ENCODE measurements around the gene XKR3.
"Not testable (repeated sequence)": the region's sequence is repeated elsewhere in the genome, so short reads cannot be mapped to it uniquely, and the experiment has no call there.

The XKR3 gene

DNA sequence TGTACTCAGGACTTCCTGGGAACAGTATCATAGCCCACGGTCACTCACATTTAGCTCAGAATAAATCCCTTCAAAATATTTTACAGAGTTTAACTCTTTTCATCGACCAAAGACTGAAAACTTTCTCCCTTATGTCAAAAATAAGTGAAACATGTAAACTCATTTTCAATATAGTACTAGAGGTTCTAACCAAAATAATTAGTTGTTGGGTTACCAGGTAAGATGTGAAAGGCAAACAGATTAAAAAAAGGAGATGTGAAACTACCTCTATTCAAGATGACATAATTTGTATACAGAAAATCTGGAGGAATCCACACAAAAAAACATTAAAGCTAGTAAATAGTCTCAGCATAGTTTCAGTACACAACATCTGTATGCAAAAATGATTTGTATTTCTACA is 20.3 kb downstream of the XKR3 start:
- DNase-seq: no peak

DNA sequence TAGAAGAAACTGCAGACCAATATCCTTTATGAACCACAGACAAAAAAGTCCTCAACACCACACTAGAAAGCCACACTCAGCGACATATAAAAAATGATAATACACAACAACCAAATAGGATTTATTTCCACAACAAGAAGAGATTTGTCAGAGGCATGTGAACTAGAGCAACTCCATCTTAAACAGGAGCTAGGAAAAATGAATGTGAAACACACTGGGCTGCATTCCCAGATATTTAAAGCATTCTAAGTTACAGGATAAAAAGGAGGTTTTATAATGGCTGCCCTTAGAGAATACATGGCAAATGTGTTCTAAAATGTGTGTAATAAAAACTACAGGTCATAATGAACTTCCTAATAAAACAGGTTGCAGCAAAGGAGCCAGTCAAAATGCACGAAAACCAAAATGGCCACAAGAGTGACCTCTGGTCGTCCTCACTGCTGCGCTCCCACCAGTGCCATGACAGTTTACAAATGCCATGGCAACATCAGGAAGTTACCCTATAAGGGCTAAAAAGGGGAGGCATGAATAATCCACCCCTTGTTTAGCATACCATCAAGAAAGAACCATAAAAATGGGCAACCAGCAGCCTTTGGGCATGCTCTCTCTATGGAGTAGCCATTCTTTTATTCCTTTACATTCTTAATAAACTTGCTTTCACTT is 21.8 kb downstream of the XKR3 start:
- no peak for DNase-seq

- DNase-seq: no peak
These were observed 23.6 kb downstream of the XKR3 start for GRCh38 chr22:16801571-16801970.

DNA sequence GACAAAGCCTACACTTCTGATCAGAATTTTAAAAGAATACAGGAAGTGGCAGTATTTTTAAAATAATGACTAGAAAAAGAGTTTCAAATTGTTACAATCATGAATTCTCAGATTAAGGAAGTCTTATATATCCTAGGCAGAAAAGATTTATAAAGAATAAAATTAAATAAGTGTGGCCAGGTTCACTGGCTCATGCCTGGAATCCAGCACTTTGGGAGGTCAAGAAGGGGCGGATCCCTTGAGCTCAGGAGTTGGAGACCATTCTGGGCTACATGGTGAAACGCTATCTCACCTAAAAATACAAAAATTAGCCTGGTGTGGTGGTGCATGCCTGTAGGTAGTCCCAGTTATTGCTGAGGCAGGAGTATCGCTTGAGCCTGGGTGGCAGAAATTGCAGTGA is 24.1 kb downstream of the XKR3 start:
- DNase-seq: no peak

- DNase-seq: no peak
These were observed 24.9 kb downstream of the XKR3 start for GRCh38 chr22:16800358-16800757.

- DNase-seq: not testable (repeated sequence)
These were observed 29.7 kb downstream of the XKR3 start for GRCh38 chr22:16795504-16795903.

- no peak for DNase-seq
These were observed 31.4 kb downstream of the XKR3 start for GRCh38 chr22:16793831-16794230.

- no peak for DNase-seq
These were observed 35.2 kb downstream of the XKR3 start for GRCh38 chr22:16789860-16790493.

GRCh38 chr22:16783930-16784354 is 41.3 kb downstream of the XKR3 start:
- DNase-seq: no peak

GRCh38 chr22:16783453-16783852 is 41.8 kb downstream of the XKR3 start:
- DNase-seq: no peak

GRCh38 chr22:16781764-16782329 is 43.4 kb downstream of the XKR3 start:
- no peak for DNase-seq

GRCh38 chr22:16781074-16781763 is 44.0 kb downstream of the XKR3 start:
- no peak for DNase-seq

- DNase-seq: no peak
These were observed 47.8 kb downstream of the XKR3 start for GRCh38 chr22:16777284-16777924.

DNA sequence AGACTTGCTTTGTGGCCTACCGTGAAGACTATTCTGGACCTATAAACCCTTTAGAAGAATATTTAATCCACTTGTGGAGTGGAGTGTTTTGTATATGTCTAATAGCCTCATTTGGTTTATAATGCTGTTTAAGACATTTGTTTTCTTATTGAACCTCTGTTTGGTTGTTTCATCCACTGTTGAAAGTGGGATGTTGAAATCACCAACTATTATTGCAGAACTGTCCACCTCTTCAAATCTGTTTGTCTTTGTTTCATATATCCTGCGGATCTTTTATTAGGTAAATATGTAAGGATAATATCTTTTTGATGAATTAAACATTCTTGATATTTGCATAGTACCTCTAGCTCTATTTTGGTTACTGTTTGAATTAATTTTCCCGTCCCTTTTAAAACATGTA is 49.1 kb downstream of the XKR3 start:
- DNase-seq: no peak

DNA sequence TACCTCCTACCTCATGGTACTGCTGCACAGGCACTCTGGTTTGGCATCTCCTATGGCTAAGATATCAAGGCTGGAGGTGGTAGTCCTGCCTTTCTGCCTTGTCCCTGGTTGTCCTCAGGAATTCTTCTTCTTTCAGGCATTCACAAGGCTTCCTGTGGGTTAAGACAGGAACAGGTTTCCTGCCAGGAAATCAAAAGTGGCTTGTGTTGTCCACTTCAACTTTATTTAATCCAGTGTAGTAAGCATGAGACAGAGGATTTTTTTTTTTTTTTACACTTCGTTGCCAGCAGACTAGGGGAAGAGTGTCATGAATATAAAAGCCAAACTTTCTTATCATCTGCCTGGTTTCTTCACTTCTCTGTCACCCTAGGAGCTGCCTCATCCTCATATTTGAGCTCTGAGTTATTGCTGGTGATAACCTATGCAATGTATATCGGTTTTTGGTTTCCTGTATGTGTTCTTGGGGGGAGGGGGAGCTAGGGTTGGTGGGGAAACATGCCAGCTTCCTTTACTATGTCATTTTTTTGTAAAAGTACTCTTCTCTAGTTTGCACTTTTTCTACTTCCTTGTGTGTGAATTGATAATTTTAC is 50.2 kb downstream of the XKR3 start:
- no peak for DNase-seq

DNA sequence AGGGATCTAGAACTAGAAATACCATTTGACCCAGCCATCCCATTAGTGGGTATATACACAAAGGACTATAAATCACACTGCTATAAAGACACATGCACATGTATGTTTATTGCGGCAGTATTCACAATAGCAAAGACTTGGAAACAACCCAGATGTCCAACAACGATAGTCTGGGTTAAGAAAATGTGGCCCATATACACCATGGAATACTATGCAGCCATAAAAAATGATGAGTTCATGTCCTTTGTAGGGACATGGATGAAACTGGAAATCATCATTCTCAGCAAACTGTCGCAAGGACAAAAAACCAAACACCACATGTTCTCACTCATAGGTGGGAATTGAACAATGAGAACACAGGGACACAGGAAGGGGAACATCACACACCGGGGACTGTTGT is 53.6 kb downstream of the XKR3 start:
- DNase-seq: not testable (repeated sequence)

DNA sequence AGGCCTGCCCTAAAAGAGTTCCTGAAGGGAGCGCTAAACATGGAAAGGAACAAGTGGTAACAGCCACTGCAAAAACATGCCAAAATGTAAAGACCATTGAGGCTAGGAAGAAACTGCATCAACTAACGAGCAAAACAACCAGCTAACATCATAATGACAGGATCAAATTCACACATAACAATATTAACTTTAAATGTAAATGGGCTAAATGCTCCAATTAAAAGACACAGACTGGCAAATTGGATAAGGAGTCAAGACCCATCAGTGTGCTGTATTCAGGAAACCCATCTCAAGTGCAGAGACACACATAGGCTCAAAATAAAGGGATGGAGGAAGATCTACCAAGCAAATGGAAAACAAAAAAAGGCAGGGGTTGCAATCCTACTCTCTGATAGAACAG is 57.3 kb downstream of the XKR3 start:
- DNase-seq: not testable (repeated sequence)

DNA sequence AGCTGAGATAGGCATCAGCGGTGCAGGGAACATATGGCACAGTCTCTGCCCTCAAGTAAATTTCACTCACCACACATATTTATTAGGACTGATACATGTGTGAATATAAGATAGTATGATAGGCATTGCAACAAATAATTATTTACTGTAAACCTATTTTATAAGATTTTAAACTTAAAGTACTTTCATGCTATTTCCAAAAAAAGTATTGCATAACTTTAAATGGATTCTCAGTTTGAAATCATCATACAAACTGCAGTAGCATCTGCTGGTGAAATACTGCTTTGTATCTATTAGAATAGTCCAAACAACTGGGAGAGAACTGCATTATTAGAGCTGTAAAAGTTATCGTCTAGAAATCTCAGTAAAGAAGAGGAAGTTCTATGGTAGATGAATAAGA is 63.0 kb downstream of the XKR3 start:
- not testable (repeated sequence) for DNase-seq

DNA sequence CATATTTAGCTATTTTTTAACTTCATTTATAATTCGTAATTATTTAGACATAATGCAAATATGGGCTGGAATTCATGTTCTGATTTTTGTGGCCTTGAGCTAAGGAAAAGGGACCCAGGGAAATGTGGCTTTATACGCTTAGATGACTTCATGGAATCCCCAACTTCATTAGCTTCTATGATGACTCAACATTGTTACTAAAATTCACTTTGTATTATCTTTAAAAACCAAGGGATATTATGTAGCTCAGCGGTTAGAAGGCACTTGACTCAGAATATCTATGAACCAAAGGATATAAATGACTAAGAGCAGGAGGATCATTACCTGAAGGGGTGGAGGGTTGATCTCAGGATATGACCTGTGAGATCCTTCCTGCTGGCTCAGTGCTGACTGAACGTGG is 64.8 kb downstream of the XKR3 start:
- DNase-seq: not testable (repeated sequence)

DNA sequence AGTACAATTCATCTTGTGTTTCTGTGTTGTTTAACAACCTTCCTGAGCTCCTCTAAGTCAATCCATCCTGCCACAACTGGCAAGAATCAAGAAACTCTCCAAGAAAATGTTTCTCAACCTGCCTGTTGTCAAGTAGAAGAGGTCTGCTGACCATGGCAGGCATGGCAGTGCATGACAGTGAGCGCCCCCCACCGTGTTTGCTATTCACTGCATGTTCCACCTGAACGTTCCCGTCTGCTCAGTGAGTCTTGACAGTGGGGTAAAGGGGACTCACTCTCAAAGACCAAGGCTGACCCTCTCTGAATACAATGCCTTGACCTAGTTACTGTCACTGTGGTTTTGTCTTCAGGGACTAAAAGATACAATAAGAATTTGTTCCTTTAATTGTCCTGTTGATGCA is 75.9 kb downstream of the XKR3 start:
- not testable (repeated sequence) for DNase-seq

DNA sequence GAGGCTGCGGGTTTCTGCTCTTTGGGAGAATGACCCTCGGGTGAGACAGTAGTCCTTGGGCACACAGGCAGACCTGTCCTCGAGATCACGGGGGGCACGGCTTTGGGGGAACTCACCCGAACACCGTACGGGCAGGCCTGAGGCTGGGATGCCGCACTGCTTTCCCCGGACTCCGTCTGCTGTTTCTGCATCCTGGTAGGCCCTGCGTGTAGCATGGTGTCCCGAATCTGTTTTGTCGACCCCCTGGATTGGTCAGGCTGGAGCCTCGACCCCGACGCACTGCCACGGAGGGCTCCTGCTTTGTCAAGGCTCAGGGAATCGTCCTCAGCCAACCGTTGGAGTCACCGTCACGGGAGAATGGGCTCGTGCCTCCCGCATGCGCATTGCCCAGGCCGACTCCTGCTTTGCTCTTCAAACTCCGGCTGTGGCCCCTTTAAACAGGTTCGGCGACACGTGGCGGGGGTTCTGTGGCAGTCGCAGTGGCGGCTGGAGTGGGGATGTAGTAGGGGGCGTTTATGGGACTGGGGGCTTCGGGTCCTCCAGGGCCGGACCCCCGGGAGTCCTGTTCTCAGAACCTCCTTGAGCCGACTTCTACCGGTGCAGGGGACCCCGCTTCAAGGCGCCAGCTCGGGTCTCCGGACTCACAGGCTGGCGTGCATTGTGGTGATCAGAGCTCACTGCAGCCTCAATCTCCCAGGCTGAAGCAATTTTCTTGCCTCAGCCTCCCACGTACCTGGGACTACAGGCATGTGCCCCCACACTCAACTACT is 76.9 kb downstream of the XKR3 start:
- DNase-seq: not testable (repeated sequence)
